GM23338 (cell line): ENCODE results near the gene GPR39.

Source experiments
- EZH2phosphoT487 ChIP-seq: fragments of 200-600 bp; sonication (generic); IDR thresholded peaks from one replicate; pipeline ENCODE4 v1.8.1; 2018; ENCODE audit warnings: antibody characterized with exemption; ENCODE audit not compliant: unreplicated experiment
- NANOG ChIP-seq: IDR thresholded peaks from 2 replicates; pipeline ENCODE4 v1.6.1; 2016; ENCODE audit warnings: antibody characterized with exemption, borderline replicate concordance
- POLR2AphosphoS5 ChIP-seq: IDR thresholded peaks from 2 replicates; pipeline ENCODE4 v1.6.1; 2016; ENCODE audit warnings: antibody characterized with exemption, low read depth
- REST ChIP-seq: IDR thresholded peaks from one replicate; pipeline ENCODE4 v1.6.1; 2018; ENCODE audit warnings: antibody characterized with exemption; ENCODE audit not compliant: unreplicated experiment
- ZNF114 ChIP-seq: fragments of 250-450 bp; sonication (Bioruptor Pico); IDR thresholded peaks from 2 replicates; pipeline ENCODE4 v1.5.0; 2020; ENCODE audit warnings: mild to moderate bottlenecking, moderate library complexity
- ZNF331 ChIP-seq: fragments of 250-450 bp; sonication (Bioruptor Pico); IDR thresholded peaks from 2 replicates; pipeline ENCODE4 v1.5.0; 2020; ENCODE audit warnings: low read depth, mild to moderate bottlenecking, moderate library complexity
- TF ChIP-seq, protein P1 (sequence below), 2 experiments: fragments of 200-600 bp in 1 of 2; sonication (generic) in 1 of 2; conservative IDR thresholded peaks; 2 replicates each; pipeline versions ENCODE4 v1.5.1 to v1.6.1; 2016 to 2017; ENCODE audit warnings: antibody characterized with exemption in 2 of 2, low read depth in 2 of 2, mild to moderate bottlenecking in 2 of 2, moderate library complexity in 1 of 2
- TF ChIP-seq, protein P2 (sequence below): IDR thresholded peaks from 2 replicates; pipeline ENCODE4 v1.6.1; 2016; ENCODE audit warnings: antibody characterized with exemption

DNA sequence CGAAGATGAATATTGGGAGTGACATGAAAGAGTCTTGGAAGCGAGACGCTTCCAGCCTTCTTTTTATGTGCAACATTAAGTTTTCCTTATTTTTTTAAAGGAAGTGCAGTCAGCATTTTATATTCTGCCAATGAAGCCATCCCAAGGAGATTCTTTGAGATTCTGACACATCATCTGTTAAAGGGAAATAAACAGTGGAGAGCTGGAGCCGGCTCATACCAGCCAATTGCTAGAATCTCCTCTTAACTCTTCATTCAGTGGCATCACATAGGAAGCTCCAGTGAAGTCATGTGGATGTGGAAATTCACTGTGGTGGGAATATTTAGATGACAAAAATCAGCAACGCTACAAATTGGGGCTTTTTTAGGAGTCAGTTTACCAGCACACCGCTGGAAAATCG, 23.7 kb upstream of the GPR39 start:
- TF ChIP-seq, protein P1, sequence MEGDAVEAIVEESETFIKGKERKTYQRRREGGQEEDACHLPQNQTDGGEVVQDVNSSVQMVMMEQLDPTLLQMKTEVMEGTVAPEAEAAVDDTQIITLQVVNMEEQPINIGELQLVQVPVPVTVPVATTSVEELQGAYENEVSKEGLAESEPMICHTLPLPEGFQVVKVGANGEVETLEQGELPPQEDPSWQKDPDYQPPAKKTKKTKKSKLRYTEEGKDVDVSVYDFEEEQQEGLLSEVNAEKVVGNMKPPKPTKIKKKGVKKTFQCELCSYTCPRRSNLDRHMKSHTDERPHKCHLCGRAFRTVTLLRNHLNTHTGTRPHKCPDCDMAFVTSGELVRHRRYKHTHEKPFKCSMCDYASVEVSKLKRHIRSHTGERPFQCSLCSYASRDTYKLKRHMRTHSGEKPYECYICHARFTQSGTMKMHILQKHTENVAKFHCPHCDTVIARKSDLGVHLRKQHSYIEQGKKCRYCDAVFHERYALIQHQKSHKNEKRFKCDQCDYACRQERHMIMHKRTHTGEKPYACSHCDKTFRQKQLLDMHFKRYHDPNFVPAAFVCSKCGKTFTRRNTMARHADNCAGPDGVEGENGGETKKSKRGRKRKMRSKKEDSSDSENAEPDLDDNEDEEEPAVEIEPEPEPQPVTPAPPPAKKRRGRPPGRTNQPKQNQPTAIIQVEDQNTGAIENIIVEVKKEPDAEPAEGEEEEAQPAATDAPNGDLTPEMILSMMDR (conservative IDR thresholded peaks at IDR 0.05; ENCODE audit: low read depth in 2 of 2): no peak
- TF ChIP-seq REST (no peak), EZH2phosphoT487 (no peak), ZNF331 (CRISPR knock-in tag) (no peak), POLR2AphosphoS5 (no peak), ZNF114 (CRISPR knock-in tag) (no peak), NANOG (no peak)
- TF ChIP-seq, protein P2, sequence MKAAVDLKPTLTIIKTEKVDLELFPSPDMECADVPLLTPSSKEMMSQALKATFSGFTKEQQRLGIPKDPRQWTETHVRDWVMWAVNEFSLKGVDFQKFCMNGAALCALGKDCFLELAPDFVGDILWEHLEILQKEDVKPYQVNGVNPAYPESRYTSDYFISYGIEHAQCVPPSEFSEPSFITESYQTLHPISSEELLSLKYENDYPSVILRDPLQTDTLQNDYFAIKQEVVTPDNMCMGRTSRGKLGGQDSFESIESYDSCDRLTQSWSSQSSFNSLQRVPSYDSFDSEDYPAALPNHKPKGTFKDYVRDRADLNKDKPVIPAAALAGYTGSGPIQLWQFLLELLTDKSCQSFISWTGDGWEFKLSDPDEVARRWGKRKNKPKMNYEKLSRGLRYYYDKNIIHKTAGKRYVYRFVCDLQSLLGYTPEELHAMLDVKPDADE: no peak
